Measurements from ENCODE around the gene GSDME.

The GSDME gene

GRCh38 chr7:24783698-24784097 is 26.4 kb upstream of the GSDME start:
- H3K4me1 ChIP-seq (ENCODE audit: control insufficient read depth in 2 of 2, insufficient read depth in 1 of 2, low read depth in 1 of 2, low read length in 2 of 2): no peaks in the 10 kb centered on the region
- H3K14ac ChIP-seq (ENCODE audit: low read length): no peak overlapping the region
- H3K36me3 ChIP-seq (replicated peaks in 1 of 2; ENCODE audit: control insufficient read depth in 2 of 2, insufficient read depth in 2 of 2, low read length in 2 of 2): no peaks in the 10 kb centered on the region
- no peak overlapping the region for H3K4me2 ChIP-seq (ENCODE audit: insufficient read depth, low read length, poor library complexity, severe bottlenecking)
- no peak overlapping the region for H4K8ac ChIP-seq (ENCODE audit: low read depth, low read length)
- no peak overlapping the region for H3K4me3 ChIP-seq (ENCODE audit: low read length in 2 of 2)
- no peak overlapping the region for H3K9ac ChIP-seq (ENCODE audit: low read depth, low read length, poor library complexity)
- no peak overlapping the region for H3K4ac ChIP-seq (ENCODE audit: low read length)
- no peak overlapping the region for H3K18ac ChIP-seq (ENCODE audit: low read length)
- no peak overlapping the region for H2BK5ac ChIP-seq (ENCODE audit: low read length)
- no peak overlapping the region for H2AFZ ChIP-seq (ENCODE audit: low read length)
- no peak overlapping the region for H3K23ac ChIP-seq (ENCODE audit: low read depth, low read length, poor library complexity)
- no peak overlapping the region for H2BK120ac ChIP-seq (ENCODE audit: low read depth, low read length)
- no peaks in the 10 kb centered on the region for H3K79me1 ChIP-seq (ENCODE audit: low read depth, low read length)
- H3K27me3 ChIP-seq (ENCODE audit: control insufficient read depth in 3 of 3, insufficient read depth in 3 of 3, low read depth in 1 of 3, low read length in 3 of 3): no peaks in the 10 kb centered on the region
- no CpG with 5 or more reads among the region's 2 CpGs for WGBS, 2 donors (ENCODE audit: extremely low coverage in 2 of 2, insufficient read length in 2 of 2, insufficient replicate concordance in 1 of 2)
- peaks cover 2 to 3% of the 10 kb centered on the region in 2 donors for H3K9me3 ChIP-seq (replicated peaks in 1 of 2; ENCODE audit: control insufficient read depth in 2 of 2, insufficient read depth in 1 of 2, low read depth in 1 of 2, low read length in 2 of 2)
- H4K91ac ChIP-seq (ENCODE audit: low read depth, low read length, poor library complexity): no peak overlapping the region
- H2BK12ac ChIP-seq (ENCODE audit: low read length): no peak overlapping the region
- H3K27ac ChIP-seq (replicated peaks; ENCODE audit: low read length): no peak overlapping the region
- no peak for DNase-seq (ENCODE audit: low spot score)
- no peak overlapping the region for H2BK15ac ChIP-seq (ENCODE audit: low read length)
- H2AK5ac ChIP-seq (ENCODE audit: low read depth, low read length): no peak overlapping the region

GRCh38 chr7:24781106-24781505 is 23.8 kb upstream of the GSDME start:
- Histone ChIP-seq H2BK12ac (ENCODE audit: low read length) (no peak overlapping the region), H2BK5ac (ENCODE audit: low read length) (no peak overlapping the region), H4K8ac (ENCODE audit: low read depth, low read length) (no peak overlapping the region), H3K27ac (replicated peaks; ENCODE audit: low read length) (no peak overlapping the region), H3K18ac (ENCODE audit: low read length) (no peak overlapping the region), H3K14ac (ENCODE audit: low read length) (no peak overlapping the region), H2BK120ac (ENCODE audit: low read depth, low read length) (no peak overlapping the region), H3K4ac (ENCODE audit: low read length) (no peak overlapping the region), H2AK5ac (ENCODE audit: low read depth, low read length) (no peak overlapping the region), H3K9ac (ENCODE audit: low read depth, low read length, poor library complexity) (no peak overlapping the region), H3K4me1 (ENCODE audit: control insufficient read depth in 2 of 2, insufficient read depth in 1 of 2, low read depth in 1 of 2, low read length in 2 of 2) (no peaks in the 10 kb centered on the region), H2AFZ (ENCODE audit: low read length) (no peak overlapping the region), H3K27me3 (ENCODE audit: control insufficient read depth in 3 of 3, insufficient read depth in 3 of 3, low read depth in 1 of 3, low read length in 3 of 3) (no peaks in the 10 kb centered on the region), H4K91ac (ENCODE audit: low read depth, low read length, poor library complexity) (no peak overlapping the region), H3K23ac (ENCODE audit: low read depth, low read length, poor library complexity) (no peak overlapping the region), H3K9me3 (replicated peaks in 1 of 2; ENCODE audit: control insufficient read depth in 2 of 2, insufficient read depth in 1 of 2, low read depth in 1 of 2, low read length in 2 of 2) (peaks cover 2 to 3% of the 10 kb centered on the region in 2 donors), H3K36me3 (replicated peaks in 1 of 2; ENCODE audit: control insufficient read depth in 2 of 2, insufficient read depth in 2 of 2, low read length in 2 of 2) (no peaks in the 10 kb centered on the region), H2BK15ac (ENCODE audit: low read length) (no peak overlapping the region), H3K4me3 (ENCODE audit: low read length in 2 of 2) (no peak overlapping the region), H3K4me2 (ENCODE audit: insufficient read depth, low read length, poor library complexity, severe bottlenecking) (no peak overlapping the region), H3K79me1 (ENCODE audit: low read depth, low read length) (no peaks in the 10 kb centered on the region)
- no peak for DNase-seq (ENCODE audit: low spot score)
- no CpG with 5 or more reads among the region's 4 CpGs for WGBS, 2 donors (ENCODE audit: extremely low coverage in 2 of 2, insufficient read length in 2 of 2, insufficient replicate concordance in 1 of 2)

GRCh38 chr7:24779283-24779655 is 22.0 kb upstream of the GSDME start:
- Histone ChIP-seq H3K23ac (ENCODE audit: low read depth, low read length, poor library complexity) (no peak overlapping the region), H3K18ac (ENCODE audit: low read length) (no peak overlapping the region), H3K27ac (replicated peaks; ENCODE audit: low read length) (no peak overlapping the region), H3K4me1 (ENCODE audit: control insufficient read depth in 2 of 2, insufficient read depth in 1 of 2, low read depth in 1 of 2, low read length in 2 of 2) (no peaks in the 10 kb centered on the region), H3K27me3 (ENCODE audit: control insufficient read depth in 3 of 3, insufficient read depth in 3 of 3, low read depth in 1 of 3, low read length in 3 of 3) (no peaks in the 10 kb centered on the region), H4K8ac (ENCODE audit: low read depth, low read length) (no peak overlapping the region), H2BK5ac (ENCODE audit: low read length) (no peak overlapping the region), H2BK15ac (ENCODE audit: low read length) (no peak overlapping the region), H3K4me3 (ENCODE audit: low read length in 2 of 2) (no peak overlapping the region), H2AFZ (ENCODE audit: low read length) (no peak overlapping the region), H2BK120ac (ENCODE audit: low read depth, low read length) (no peak overlapping the region), H3K79me1 (ENCODE audit: low read depth, low read length) (no peaks in the 10 kb centered on the region), H3K36me3 (replicated peaks in 1 of 2; ENCODE audit: control insufficient read depth in 2 of 2, insufficient read depth in 2 of 2, low read length in 2 of 2) (no peaks in the 10 kb centered on the region), H2AK5ac (ENCODE audit: low read depth, low read length) (no peak overlapping the region), H3K9ac (ENCODE audit: low read depth, low read length, poor library complexity) (no peak overlapping the region), H3K9me3 (replicated peaks in 1 of 2; ENCODE audit: control insufficient read depth in 2 of 2, insufficient read depth in 1 of 2, low read depth in 1 of 2, low read length in 2 of 2) (peaks cover 2 to 3% of the 10 kb centered on the region in 2 donors), H3K4ac (ENCODE audit: low read length) (no peak overlapping the region), H2BK12ac (ENCODE audit: low read length) (no peak overlapping the region), H4K91ac (ENCODE audit: low read depth, low read length, poor library complexity) (no peak overlapping the region), H3K4me2 (ENCODE audit: insufficient read depth, low read length, poor library complexity, severe bottlenecking) (no peak overlapping the region), H3K14ac (ENCODE audit: low read length) (no peak overlapping the region)
- no peak for DNase-seq (ENCODE audit: low spot score)
- WGBS, 2 donors (ENCODE audit: extremely low coverage in 2 of 2, insufficient read length in 2 of 2, insufficient replicate concordance in 1 of 2): no CpG with 5 or more reads among the region's 2 CpGs

DNA sequence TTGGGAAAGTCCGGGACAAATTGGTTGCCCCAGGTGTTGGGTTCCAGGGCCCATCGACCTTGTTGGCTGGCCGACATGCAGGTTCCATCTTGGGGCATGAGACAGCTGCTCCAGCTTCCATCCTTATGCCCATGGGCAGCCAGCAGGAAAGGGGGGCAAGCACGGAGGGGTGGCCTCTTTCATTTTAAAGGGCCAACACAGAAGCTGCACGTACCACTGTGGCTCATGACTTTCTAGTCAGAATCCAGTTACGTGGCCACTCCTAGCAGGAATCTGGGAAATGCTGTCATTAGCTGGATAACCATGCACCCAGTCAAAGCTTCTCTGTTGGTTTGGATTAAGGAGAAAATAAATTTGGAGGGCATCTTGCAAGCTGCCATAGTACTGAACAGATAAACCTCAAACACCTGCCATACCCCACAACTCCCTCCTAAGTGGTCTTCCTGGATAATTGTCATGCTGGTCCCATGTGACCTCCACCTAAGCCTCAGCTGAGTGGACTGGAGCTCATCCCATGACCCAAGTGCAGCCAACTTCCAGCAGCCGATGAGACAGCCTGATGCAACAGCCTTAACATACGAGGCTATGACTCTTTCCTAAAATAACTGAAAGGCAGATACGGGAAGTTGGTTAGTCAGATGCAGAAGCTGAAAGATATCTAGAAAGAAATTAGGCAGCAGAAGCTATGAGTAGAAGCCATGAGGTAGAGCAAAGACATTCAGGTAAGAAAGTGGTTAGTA is 21.4 kb upstream of the GSDME start:
- no peak overlapping the region for H3K27ac ChIP-seq (replicated peaks; ENCODE audit: low read length)
- H3K4me3 ChIP-seq (ENCODE audit: low read length in 2 of 2): no peak overlapping the region
- H3K9me3 ChIP-seq (replicated peaks in 1 of 2; ENCODE audit: control insufficient read depth in 2 of 2, insufficient read depth in 1 of 2, low read depth in 1 of 2, low read length in 2 of 2): peaks cover 2 to 3% of the 10 kb centered on the region in 2 donors
- H2AFZ ChIP-seq (ENCODE audit: low read length): peak overlapping the region; percentile 68
- no peak overlapping the region for H2BK12ac ChIP-seq (ENCODE audit: low read length)
- H3K4ac ChIP-seq (ENCODE audit: low read length): no peak overlapping the region
- no peak overlapping the region for H3K4me2 ChIP-seq (ENCODE audit: insufficient read depth, low read length, poor library complexity, severe bottlenecking)
- H3K36me3 ChIP-seq (replicated peaks in 1 of 2; ENCODE audit: control insufficient read depth in 2 of 2, insufficient read depth in 2 of 2, low read length in 2 of 2): no peaks in the 10 kb centered on the region
- no peak overlapping the region for H3K23ac ChIP-seq (ENCODE audit: low read depth, low read length, poor library complexity)
- no peaks in the 10 kb centered on the region for H3K79me1 ChIP-seq (ENCODE audit: low read depth, low read length)
- no peaks in the 10 kb centered on the region for H3K27me3 ChIP-seq (ENCODE audit: control insufficient read depth in 3 of 3, insufficient read depth in 3 of 3, low read depth in 1 of 3, low read length in 3 of 3)
- no peak overlapping the region for H3K14ac ChIP-seq (ENCODE audit: low read length)
- WGBS, 2 donors (ENCODE audit: extremely low coverage in 2 of 2, insufficient read length in 2 of 2, insufficient replicate concordance in 1 of 2): no CpG with 5 or more reads among the region's 9 CpGs
- no peak overlapping the region for H3K18ac ChIP-seq (ENCODE audit: low read length)
- H3K9ac ChIP-seq (ENCODE audit: low read depth, low read length, poor library complexity): no peak overlapping the region
- H4K8ac ChIP-seq (ENCODE audit: low read depth, low read length): no peak overlapping the region
- no peaks in the 10 kb centered on the region for H3K4me1 ChIP-seq (ENCODE audit: control insufficient read depth in 2 of 2, insufficient read depth in 1 of 2, low read depth in 1 of 2, low read length in 2 of 2)
- H2BK15ac ChIP-seq (ENCODE audit: low read length): no peak overlapping the region
- no peak overlapping the region for H2BK120ac ChIP-seq (ENCODE audit: low read depth, low read length)
- no peak overlapping the region for H2BK5ac ChIP-seq (ENCODE audit: low read length)
- H4K91ac ChIP-seq (ENCODE audit: low read depth, low read length, poor library complexity): no peak overlapping the region
- no peak overlapping the region for H2AK5ac ChIP-seq (ENCODE audit: low read depth, low read length)
- no peak for DNase-seq (ENCODE audit: low spot score)
